ENCODE measurements around the gene SSU72. TPM values are rescaled to one million over a fixed set of nuclear protein-coding genes. Genes with fewer than 3 reads are reported as not detected.

Gene SSU72
- total and polyA plus RNA-seq, 8 donors, result 45.7 to 215 (median 92.1) TPM

DNA sequence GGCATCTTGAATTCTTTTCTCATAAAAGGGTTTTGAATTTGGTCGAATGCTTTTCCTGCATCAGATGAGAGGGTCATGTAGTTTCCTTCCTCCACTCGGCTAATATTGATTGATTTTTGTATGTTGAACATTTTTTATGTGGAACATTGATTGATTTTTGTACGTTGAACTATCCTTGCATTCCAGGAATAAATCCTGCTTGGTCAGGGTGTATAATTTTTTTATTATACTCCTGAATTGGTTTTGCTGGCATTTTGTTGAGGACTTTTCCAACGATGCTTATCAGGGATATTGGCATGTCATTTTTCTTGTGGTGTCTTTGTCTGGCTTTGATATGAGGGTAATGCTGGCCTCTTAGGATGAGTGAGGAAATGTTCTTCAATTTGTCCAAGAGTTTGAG lies 42.7 kb downstream of the SSU72 start:
- Histone ChIP-seq H3K27me3 (no peaks in the 10 kb centered on the region), H3K4me1 (no peaks in the 10 kb centered on the region), H3K4me3 (no peak overlapping the region), H3K9me3 (peaks cover 0 to 11% (median 2%) of the 10 kb centered on the region in 4 donors), H3K36me3 (peaks cover 0 to 61% (median 49%) of the 10 kb centered on the region in 4 donors), H3K27ac (no peak overlapping the region)
- no peak for DNase-seq
- TF ChIP-seq POLR2A (IDR thresholded peaks at IDR 0.05) (no peak), POLR2AphosphoS5 (IDR thresholded peaks at IDR 0.05) (no peak), EP300 (IDR thresholded peaks at IDR 0.05) (no peak)
- TF ChIP-seq, protein P1, sequence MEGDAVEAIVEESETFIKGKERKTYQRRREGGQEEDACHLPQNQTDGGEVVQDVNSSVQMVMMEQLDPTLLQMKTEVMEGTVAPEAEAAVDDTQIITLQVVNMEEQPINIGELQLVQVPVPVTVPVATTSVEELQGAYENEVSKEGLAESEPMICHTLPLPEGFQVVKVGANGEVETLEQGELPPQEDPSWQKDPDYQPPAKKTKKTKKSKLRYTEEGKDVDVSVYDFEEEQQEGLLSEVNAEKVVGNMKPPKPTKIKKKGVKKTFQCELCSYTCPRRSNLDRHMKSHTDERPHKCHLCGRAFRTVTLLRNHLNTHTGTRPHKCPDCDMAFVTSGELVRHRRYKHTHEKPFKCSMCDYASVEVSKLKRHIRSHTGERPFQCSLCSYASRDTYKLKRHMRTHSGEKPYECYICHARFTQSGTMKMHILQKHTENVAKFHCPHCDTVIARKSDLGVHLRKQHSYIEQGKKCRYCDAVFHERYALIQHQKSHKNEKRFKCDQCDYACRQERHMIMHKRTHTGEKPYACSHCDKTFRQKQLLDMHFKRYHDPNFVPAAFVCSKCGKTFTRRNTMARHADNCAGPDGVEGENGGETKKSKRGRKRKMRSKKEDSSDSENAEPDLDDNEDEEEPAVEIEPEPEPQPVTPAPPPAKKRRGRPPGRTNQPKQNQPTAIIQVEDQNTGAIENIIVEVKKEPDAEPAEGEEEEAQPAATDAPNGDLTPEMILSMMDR (IDR thresholded peaks at IDR 0.05), result no peak
- 91 to 96% (median 94%) methylated on average over 4 of the region's 4 CpGs for WGBS, 5 donors
- intact Hi-C loops (cut with DNase I; ENCODE audit: low total_unique reads), result no loop called here

DNA sequence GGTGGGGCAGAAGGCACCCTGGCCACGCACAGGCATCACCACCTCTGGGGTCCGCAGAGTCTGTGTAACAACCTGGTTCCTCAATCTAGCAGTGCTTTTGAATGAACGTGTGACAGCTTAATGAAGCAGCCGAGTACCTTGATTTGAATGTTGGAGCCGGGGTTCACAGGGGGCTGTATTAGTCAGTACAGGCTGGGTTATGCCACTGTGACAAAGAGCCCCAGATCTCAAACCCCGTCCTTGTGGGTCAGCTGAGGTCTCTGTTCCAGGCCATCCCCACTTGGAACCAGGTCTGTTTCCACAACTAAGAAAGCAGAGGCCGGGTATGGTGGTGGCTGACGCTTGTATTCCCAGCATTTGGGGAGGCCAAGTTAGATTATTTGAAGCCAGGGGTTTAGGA lies 44.7 kb downstream of the SSU72 start:
- H3K36me3 ChIP-seq, result peaks cover 4 to 74% (median 64%) of the 10 kb centered on the region in 4 donors

DNA sequence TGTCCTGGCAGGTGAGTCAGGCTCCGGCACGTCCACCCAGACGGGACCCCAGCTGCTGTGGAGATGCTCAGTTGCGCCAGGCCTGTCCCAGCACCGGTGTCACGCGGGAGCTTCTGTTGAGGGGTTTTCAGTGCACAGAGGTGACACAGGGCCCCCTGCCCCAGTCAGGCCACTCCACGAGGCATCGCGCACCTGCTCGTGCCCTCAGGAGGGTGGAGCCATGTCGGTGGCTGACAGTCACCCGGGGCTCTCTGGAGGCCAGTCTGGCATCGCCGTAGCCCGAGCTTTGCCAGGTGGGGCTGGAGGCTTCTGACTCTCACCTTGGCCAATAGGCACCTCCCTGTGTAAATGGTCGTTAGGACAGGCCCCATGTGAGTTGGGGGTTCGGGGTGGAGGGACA lies 45.3 kb downstream of the SSU72 start:
- 95 to 100% (median 98%) methylated on average over 9 to 15 of the region's 18 CpGs for WGBS, 5 donors
- Histone ChIP-seq H3K27me3 (no peaks in the 10 kb centered on the region), H3K9me3 (peaks cover 0 to 11% (median 2%) of the 10 kb centered on the region in 4 donors), H3K36me3 (peaks cover 4 to 71% (median 61%) of the 10 kb centered on the region in 4 donors), H3K4me3 (no peak overlapping the region), H3K4me1 (no peaks in the 10 kb centered on the region), H3K27ac (no peak overlapping the region)
- TF ChIP-seq POLR2A (IDR thresholded peaks at IDR 0.05) (no peak), EP300 (IDR thresholded peaks at IDR 0.05) (no peak), POLR2AphosphoS5 (IDR thresholded peaks at IDR 0.05) (no peak)
- TF ChIP-seq, protein P1 (IDR thresholded peaks at IDR 0.05), result no peak
- DNase-seq, result no peak
- intact Hi-C loops (cut with DNase I; ENCODE audit: low total_unique reads), result no loop called here

More for the DNA sequence above, 44.7 kb downstream of the SSU72 start:
- H3K27ac ChIP-seq, result no peak overlapping the region
- no peaks in the 10 kb centered on the region for H3K4me1 ChIP-seq
- intact Hi-C loops (cut with DNase I; ENCODE audit: low total_unique reads), result no loop called here
- 97 to 99% (median 98%) methylated on average over 8 of the region's 8 CpGs for WGBS, 5 donors
- no peak overlapping the region for H3K4me3 ChIP-seq
- no peak for DNase-seq
- H3K9me3 ChIP-seq, result peaks cover 0 to 11% (median 2%) of the 10 kb centered on the region in 4 donors
- no peaks in the 10 kb centered on the region for H3K27me3 ChIP-seq
- TF ChIP-seq EP300 (IDR thresholded peaks at IDR 0.05) (no peak), POLR2AphosphoS5 (IDR thresholded peaks at IDR 0.05) (no peak), POLR2A (IDR thresholded peaks at IDR 0.05) (no peak)
- TF ChIP-seq, protein P1 (IDR thresholded peaks at IDR 0.05), result no peak

DNA sequence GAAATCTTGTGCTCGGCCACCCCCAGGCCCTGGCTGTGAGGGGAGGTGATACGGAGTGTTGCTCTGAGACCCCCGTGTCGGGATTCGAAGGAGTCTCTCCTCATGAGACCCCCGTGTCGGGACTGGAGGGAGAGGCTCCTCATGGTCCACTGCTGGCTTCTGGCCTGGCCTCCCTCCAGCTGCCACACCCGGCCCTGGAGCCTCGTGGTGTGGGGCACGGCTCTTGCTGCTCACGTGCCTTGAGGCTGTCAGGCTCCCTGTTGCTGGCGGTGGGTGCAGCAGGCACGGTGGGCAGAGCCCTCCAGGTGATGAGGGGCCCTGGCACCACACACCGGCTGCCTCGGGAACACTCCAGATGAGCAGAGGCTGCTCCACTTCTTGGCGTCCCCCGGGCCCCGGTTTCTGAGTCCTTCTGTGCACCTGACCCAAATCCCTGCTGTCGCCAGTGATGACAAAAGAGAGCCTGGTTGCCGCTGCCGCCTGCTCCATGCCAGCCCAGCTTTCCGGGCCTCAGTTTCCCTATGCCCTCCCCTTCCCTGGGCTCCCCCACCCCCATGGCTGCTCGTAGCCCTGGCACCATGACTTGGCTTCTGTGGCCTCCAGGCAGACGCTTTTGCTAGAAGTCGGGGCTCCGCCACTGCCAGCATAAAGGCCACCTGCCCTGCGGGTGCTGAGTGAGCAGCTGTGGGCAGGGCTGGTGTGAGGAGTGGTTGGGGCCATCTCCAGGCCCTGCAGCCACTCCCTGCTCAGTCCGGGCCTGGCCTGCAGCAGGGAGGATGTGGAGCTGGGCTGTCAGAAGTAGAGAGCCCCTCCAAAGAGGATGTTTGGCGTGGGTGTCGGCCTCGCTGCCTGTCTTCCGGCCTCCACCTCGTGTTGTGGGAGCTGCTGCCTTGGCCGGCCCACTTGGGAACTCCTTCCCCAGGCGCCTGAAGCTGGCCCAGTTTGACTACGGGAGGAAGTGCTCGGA lies 46.1 kb downstream of the SSU72 start:
- Histone ChIP-seq H3K36me3 (peaks cover 4 to 69% (median 61%) of the 10 kb centered on the region in 4 donors), H3K4me1 (no peaks in the 10 kb centered on the region), H3K27ac (no peak overlapping the region), H3K4me3 (no peak overlapping the region), H3K9me3 (peaks cover 0 to 11% (median 2%) of the 10 kb centered on the region in 4 donors), H3K27me3 (no peaks in the 10 kb centered on the region)
- DNase-seq, result no peak
- intact Hi-C loops (cut with DNase I; ENCODE audit: low total_unique reads), result no loop called here
- TF ChIP-seq POLR2AphosphoS5 (IDR thresholded peaks at IDR 0.05) (no peak), POLR2A (IDR thresholded peaks at IDR 0.05) (no peak), EP300 (IDR thresholded peaks at IDR 0.05) (no peak)
- TF ChIP-seq, protein P1 (IDR thresholded peaks at IDR 0.05), result no peak
- 88 to 92% (median 89%) methylated on average over 21 to 37 of the region's 37 CpGs for WGBS, 5 donors

Measured in stomach (tissue), 9 donors.